Activated naive CD8-positive, alpha-beta T cell (primary cell): Measurements from ENCODE around the gene LRRC25.
"Not testable (repeated sequence)": the region's sequence is repeated elsewhere in the genome, so short reads cannot be mapped to it uniquely, and the experiment has no call there.

ENCODE experiments used
- H3K27ac Mint-ChIP-seq: one replicate; pipeline ENCODE4 v1.8.0; 2021; ENCODE audit warnings: mixed read lengths
- H3K27me3 Mint-ChIP-seq: one replicate; pipeline ENCODE4 v1.8.0; 2021; ENCODE audit warnings: mixed read lengths
- H3K36me3 Mint-ChIP-seq: one replicate; pipeline ENCODE4 v1.8.0; 2021; ENCODE audit warnings: mixed read lengths
- H3K4me1 Mint-ChIP-seq: one replicate; pipeline ENCODE4 v1.8.0; 2021; ENCODE audit warnings: low read depth, mixed read lengths
- H3K4me3 Mint-ChIP-seq: one replicate; pipeline ENCODE4 v1.8.0; 2021; ENCODE audit warnings: mild to moderate bottlenecking, mixed read lengths
- H3K9me3 Mint-ChIP-seq: one replicate; pipeline ENCODE4 v1.8.0; 2021; ENCODE audit warnings: low read depth, mixed read lengths

The LRRC25 gene

DNA sequence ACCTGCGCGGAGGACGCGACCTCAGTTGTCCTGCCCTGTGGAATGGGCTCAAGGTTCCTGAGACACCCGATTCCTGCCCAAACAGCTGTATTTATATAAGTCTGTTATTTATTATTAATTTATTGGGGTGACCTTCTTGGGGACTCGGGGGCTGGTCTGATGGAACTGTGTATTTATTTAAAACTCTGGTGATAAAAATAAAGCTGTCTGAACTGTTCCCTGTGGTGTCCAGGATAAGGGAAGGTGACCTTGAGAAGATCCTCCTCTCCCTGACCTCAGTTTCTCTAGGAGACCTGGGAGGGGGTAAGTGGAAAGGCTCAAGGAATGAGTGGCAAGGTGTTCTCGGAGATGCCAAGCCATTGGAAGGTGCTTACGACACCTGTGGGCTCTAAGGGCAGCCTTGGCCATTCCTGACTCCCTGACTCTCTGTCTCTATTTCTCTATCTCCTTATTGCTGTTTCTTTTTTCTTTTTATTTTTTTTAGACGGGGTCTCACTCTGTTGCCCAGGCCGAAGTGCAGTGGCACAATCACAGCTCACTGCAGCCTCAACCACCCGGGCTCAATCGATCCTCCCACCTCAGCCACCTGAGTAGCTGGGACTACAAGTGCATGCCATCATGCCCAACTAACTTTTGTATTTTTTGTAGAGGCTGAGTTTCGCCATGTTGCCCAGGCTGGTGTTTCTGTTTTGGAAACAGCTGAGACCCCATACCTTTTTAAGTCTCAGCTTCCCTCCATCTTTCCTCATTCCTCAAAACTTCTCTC is 8.3 kb downstream of the LRRC25 start:
- no peaks in the 10 kb centered on the region for H3K36me3 Mint-ChIP-seq
- no peak overlapping the region for H3K27ac Mint-ChIP-seq
- peak overlapping the region; percentile 40 for H3K4me3 Mint-ChIP-seq

DNA sequence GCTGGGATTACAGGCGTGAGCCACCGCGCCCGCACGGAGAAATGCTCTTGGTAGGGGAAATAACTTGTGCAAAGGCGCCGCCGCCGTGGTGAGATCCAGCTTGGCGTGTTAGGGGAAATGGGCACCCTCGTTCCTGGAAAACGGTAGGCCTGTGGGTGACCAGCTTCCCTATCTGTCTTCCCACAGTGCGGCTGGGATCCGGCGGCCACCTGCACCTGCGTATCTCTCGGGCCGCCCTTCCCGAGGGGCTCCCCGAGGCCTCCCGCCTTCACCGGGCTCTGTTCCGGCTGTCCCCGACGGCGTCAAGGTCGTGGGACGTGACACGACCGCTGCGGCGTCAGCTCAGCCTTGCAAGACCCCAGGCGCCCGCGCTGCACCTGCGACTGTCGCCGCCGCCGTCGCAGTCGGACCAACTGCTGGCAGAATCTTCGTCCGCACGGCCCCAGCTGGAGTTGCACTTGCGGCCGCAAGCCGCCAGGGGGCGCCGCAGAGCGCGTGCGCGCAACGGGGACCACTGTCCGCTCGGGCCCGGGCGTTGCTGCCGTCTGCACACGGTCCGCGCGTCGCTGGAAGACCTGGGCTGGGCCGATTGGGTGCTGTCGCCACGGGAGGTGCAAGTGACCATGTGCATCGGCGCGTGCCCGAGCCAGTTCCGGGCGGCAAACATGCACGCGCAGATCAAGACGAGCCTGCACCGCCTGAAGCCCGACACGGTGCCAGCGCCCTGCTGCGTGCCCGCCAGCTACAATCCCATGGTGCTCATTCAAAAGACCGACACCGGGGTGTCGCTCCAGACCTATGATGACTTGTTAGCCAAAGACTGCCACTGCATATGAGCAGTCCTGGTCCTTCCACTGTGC is 9.1 kb downstream of the LRRC25 start:
- no peaks in the 10 kb centered on the region for H3K36me3 Mint-ChIP-seq
- peaks cover 23% of the 10 kb centered on the region for H3K27me3 Mint-ChIP-seq
- peaks cover 4% of the 10 kb centered on the region for H3K4me1 Mint-ChIP-seq
- no peaks in the 10 kb centered on the region for H3K9me3 Mint-ChIP-seq
- no peak overlapping the region for H3K27ac Mint-ChIP-seq
- peak overlapping the region; percentile 75 for H3K4me3 Mint-ChIP-seq

More for the DNA sequence above, 8.3 kb downstream of the LRRC25 start:
- Mint-ChIP-seq H3K9me3 (no peaks in the 10 kb centered on the region), H3K27me3 (peaks cover 26% of the 10 kb centered on the region), H3K4me1 (peaks cover 4% of the 10 kb centered on the region)

DNA sequence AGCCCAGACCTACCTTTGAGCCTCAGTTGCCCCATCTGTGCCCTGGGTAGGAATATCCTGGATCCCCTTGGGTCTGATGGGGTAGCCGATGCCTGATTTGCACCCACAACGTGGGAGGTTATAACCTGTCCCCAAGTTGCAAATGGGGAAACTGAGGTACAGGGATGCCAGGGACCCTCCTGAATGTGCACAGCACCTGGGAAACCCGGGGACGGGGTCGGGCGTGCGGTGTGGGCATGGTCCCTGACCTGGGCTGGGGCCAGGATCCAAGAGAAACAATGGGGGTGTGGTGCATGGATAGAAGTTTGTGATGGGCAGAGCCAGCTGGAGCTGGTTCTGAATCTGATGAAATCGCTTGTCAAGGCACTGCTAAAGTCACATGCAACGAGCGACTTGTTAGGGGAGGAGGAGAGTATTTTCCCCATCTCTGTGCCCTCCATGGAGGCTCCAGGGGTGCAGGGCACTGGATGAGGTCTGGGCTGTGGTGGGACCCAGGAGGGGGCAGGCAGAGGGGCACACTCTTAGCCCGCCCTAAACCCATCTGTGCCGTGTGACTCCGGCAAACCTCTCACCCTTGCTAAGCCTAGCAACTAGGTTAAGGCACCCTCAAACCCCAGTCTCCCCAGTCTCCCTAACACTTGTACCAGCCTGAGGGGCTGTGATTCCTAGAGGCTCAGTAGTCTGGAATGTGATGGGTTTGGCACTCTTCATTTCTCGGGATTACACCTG is 10.7 kb downstream of the LRRC25 start:
- Mint-ChIP-seq H3K4me1 (peaks cover 4% of the 10 kb centered on the region), H3K27me3 (peaks cover 23% of the 10 kb centered on the region), H3K4me3 (no peak overlapping the region), H3K27ac (no peak overlapping the region), H3K9me3 (no peaks in the 10 kb centered on the region), H3K36me3 (no peaks in the 10 kb centered on the region)

DNA sequence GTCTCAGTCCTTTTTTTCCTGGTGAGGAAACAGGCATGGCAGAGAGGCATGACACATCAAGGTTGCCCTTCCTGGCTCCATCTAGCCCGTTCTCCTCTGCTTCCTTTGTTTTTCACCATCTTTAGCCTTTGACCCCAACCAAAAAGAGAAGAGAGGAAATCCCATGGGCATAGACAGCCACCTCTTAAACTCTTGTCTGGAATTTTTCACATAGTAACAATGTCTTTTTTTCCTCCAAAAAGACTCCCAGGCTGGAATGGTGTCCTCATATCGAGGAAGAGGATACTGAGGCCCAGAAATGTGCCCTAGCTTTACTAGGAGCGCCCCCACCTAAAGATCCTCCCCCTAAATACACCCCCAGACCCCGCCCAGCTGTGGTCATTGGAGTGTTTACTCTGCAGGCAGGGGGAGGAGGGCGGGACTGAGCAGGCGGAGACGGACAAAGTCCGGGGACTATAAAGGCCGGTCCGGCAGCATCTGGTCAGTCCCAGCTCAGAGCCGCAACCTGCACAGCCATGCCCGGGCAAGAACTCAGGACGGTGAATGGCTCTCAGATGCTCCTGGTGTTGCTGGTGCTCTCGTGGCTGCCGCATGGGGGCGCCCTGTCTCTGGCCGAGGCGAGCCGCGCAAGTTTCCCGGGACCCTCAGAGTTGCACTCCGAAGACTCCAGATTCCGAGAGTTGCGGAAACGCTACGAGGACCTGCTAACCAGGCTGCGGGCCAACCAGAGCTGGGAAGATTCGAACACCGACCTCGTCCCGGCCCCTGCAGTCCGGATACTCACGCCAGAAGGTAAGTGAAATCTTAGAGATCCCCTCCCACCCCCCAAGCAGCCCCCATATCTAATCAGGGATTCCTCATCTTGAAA is 11.5 kb downstream of the LRRC25 start, which contains the start of gene GDF15:
GDF15 (plus strand) TSS at position 484 of the 868 bp plus-strand sequence; CDS start at position 516, 32 bp downstream.
- Mint-ChIP-seq H3K4me1 (peaks cover 4% of the 10 kb centered on the region), H3K27me3 (peaks cover 22% of the 10 kb centered on the region), H3K4me3 (no peak within 1 kb of the TSS), H3K27ac (no peak within 1 kb of the TSS), H3K36me3 (no peaks in the 10 kb centered on the region), H3K9me3 (no peaks in the 10 kb centered on the region)

DNA sequence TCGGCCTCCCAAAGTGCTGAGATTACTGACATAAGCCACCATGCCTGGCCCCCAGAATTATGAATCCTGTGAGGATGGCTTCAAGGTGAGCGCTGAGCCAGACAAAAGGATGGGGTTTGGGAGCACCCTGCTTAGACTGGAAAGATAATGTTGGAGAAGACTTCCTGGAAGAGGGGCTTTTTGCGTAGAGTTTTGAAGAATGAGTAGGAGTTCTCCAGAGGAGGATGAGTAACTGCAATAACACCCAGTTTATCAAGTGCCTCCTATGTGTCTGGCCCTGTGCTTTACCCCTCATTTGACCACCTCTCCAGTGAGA is 12.1 kb downstream of the LRRC25 start:
- peaks cover 19% of the 10 kb centered on the region for H3K27me3 Mint-ChIP-seq
- no peaks in the 10 kb centered on the region for H3K36me3 Mint-ChIP-seq
- no peak overlapping the region for H3K4me3 Mint-ChIP-seq
- H3K9me3 Mint-ChIP-seq: no peaks in the 10 kb centered on the region
- peaks cover 4% of the 10 kb centered on the region for H3K4me1 Mint-ChIP-seq
- no peak overlapping the region for H3K27ac Mint-ChIP-seq

DNA sequence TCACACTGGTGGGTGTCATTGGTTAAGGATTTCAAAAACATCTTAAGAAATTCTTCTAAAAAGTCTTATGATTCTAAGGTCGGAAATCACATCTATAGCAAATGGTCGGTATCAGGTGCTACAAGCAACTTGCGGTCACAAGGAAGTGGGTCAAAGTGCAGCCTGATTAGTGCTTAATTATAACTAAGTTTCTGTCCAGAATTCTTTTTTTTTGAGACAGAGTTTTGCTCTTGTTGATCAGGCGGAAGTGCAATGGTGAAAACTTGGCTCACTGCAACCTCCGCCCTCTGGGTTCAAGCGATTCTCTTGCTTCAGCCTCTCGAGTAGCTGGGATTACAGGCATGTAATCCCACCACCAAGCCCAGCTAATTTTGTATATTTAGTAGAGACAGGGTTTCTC is 12.6 kb downstream of the LRRC25 start:
- no peaks in the 10 kb centered on the region for H3K9me3 Mint-ChIP-seq
- no peak overlapping the region for H3K4me3 Mint-ChIP-seq
- H3K27me3 Mint-ChIP-seq: peaks cover 18% of the 10 kb centered on the region
- H3K27ac Mint-ChIP-seq: no peak overlapping the region
- no peaks in the 10 kb centered on the region for H3K36me3 Mint-ChIP-seq
- H3K4me1 Mint-ChIP-seq: peaks cover 4% of the 10 kb centered on the region

DNA sequence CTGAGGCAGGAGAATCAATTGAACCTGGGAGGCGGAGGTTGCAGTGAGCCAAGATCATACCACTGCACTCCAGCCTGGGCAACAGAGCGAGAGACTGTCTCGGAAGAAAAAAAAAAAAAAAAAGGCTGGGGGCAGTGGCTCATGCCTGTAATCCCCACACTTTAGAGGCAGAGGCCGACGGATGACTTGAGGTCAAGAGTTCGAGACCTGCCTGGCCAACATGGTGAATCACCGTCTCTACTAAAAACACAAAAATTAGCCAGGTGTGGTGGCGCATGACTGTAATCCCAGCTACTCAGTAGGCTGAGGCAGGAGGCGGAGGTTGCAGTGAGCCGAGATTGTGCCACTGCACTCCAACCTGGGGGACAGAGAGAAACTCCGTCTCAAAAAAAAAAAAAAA is 13.8 kb downstream of the LRRC25 start:
- H3K4me3 Mint-ChIP-seq, H3K4me1 Mint-ChIP-seq, H3K36me3 Mint-ChIP-seq, H3K27ac Mint-ChIP-seq, H3K9me3 Mint-ChIP-seq: not testable (repeated sequence)
- peaks cover 15% of the 10 kb centered on the region for H3K27me3 Mint-ChIP-seq

DNA sequence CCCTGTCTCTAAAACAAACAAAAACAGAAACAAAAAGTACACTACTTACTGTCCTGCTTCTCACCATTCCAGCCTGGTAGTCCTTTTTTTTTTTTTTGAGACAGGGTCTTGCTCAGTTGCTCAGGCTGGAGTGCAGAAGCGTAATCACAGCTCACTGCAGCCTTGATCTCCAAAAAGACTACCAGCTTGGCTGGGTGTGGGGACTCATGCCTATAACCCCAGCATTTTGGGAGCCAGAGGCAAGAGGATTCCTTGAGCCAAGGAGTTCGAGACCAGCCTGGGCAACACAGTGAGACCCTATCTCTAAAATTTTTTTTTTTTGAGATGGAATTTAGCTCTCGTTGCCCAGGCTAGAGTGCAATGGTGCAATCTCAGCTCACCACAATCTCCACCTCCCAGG is 16.6 kb downstream of the LRRC25 start:
- Mint-ChIP-seq H3K36me3 (no peaks in the 10 kb centered on the region), H3K27me3 (peaks cover 5% of the 10 kb centered on the region), H3K27ac (no peak overlapping the region), H3K4me3 (no peak overlapping the region), H3K9me3 (no peaks in the 10 kb centered on the region), H3K4me1 (no peaks in the 10 kb centered on the region)

DNA sequence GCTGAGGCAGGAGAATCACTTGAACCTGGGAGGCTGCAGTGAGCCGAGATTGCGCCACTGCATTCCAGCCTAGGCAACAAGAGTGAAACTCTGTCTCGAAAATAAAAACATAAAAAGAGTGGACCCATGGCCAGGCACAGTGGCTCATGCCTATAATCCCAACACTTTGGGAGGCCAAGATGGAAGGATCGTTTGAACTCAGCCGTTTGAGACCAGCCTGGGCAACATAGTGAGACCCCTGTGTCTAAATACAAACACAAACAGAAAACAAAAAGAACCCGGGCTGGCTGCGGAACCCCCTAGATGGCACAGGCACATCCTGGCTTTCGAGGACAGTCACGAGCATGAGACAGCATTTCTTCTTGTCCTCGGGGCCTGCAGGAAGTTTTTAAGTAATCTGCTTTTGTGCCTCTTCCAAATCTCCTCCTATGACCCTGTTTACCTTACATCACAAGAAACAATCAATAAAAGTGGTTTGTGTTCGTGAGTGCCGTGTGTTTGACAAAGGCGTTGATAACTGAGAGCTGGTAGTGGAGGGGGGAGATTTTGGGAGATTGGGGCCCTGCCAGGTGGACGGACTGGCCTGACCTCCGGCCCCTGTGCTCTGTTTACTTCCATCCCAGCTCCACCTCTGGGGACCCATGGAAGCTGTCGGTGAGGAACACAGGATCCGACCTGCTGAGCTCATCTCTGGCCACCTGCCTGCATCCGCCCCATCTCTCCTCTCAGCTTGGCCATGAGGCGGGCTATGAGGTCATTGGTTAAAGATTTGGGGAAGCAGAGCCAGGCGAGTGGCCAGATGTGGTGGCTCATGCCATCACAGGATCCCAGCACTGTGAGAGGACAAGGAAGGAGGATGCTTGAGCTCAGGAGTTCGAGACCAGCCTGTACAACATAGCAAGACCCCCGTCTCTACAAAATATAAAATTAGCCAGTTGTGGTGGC is 17.3 kb downstream of the LRRC25 start:
- Mint-ChIP-seq H3K27me3 (peaks cover 5% of the 10 kb centered on the region), H3K4me3 (no peak overlapping the region), H3K4me1 (no peaks in the 10 kb centered on the region), H3K27ac (no peak overlapping the region), H3K36me3 (no peaks in the 10 kb centered on the region), H3K9me3 (no peaks in the 10 kb centered on the region)

DNA sequence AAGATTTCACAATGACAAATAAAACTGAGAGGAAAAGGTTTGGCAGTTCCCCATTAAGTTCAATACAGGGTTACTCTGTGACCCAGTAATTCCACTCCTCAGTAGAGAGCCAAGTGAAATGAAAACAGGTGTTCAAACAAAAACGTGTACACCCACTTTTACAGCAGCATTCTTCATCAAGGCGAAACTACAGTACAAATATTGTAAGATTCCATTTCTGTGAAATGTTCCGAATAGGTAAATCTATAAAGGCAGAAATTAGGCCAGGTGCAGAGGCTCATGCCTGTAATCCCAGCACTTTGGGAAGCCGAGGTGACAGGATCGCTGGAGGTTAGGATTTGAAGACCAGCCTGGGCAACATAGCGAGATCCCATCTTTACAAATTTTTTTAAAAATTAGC is 20.4 kb downstream of the LRRC25 start:
- no peak overlapping the region for H3K4me3 Mint-ChIP-seq
- peaks cover 9% of the 10 kb centered on the region for H3K4me1 Mint-ChIP-seq
- no peaks in the 10 kb centered on the region for H3K36me3 Mint-ChIP-seq
- H3K27ac Mint-ChIP-seq: no peak overlapping the region
- H3K27me3 Mint-ChIP-seq: peaks cover 4% of the 10 kb centered on the region
- no peaks in the 10 kb centered on the region for H3K9me3 Mint-ChIP-seq

DNA sequence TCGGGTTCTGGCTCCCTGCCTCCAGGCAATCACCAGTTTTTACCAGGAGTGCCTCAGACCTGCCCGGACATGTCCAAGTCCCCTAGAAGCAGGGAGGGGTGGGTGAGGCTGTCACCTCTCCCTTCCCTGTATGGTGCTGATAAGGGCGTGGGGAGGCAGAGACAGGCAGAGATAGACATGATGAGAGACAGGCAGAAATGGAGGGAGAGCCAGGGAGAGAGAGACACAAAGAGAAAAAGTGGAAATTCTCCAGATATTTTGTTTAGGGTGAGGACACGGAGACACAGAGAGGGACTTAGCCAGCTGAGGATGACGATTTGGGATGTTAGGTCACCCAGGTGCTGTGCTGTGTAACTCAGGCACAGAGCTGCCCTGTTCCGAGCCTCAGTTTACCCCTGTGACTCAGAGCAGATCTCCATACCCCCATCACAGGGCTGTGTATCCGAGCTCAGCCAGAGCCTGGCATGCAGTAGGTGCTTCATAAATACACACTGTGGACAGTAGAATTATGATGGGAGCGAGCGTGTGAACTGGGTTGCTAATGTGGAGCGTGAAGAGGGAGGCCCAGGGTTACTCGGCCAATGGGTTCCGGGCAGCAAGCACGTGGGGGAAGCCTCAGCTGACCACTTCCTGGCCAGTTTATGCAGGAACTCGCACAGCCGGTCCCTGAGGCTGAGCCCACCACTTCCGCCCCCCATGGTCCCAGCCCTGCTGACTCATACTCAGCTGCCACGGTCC is 23.4 kb downstream of the LRRC25 start:
- Mint-ChIP-seq H3K36me3 (no peaks in the 10 kb centered on the region), H3K27ac (peak overlapping the region; percentile 61), H3K4me3 (peak overlapping the region; percentile 13), H3K4me1 (peaks cover 9% of the 10 kb centered on the region), H3K9me3 (no peaks in the 10 kb centered on the region), H3K27me3 (peaks cover 2% of the 10 kb centered on the region)

DNA sequence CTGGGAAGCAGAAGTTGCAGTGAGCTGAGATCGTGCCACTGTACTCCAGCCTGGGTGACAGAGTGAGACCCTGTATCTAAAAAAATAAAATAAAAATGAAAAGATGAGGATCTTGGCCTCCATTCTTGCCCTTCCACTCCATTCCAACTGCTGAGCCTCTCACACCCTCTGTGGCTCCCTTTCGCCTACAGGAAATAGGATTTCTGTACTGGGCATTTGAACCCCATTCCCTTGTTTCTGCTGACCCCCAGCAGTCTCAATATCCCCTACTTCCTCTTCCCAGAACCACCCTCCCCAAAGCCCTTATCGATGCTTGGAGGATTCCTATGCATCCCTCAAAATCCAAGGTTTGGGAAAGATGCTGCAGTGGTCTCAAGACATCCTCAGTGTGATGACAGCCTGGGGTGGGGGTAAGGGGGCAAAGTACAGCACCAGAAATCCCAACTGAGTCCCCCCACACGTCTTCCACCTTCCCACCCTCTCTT is 24.0 kb downstream of the LRRC25 start:
- no peaks in the 10 kb centered on the region for H3K36me3 Mint-ChIP-seq
- H3K4me1 Mint-ChIP-seq: peaks cover 9% of the 10 kb centered on the region
- H3K27me3 Mint-ChIP-seq: peaks cover 2% of the 10 kb centered on the region
- H3K9me3 Mint-ChIP-seq: no peaks in the 10 kb centered on the region
- H3K27ac Mint-ChIP-seq: no peak overlapping the region
- H3K4me3 Mint-ChIP-seq: no peak overlapping the region
